Measurements from ENCODE around the gene IL15. TPM values are rescaled to one million over a fixed set of nuclear protein-coding genes. Genes with fewer than 3 reads are reported as not detected.

Gene IL15
- total RNA-seq, 1 experiment from 2014 or later: 2.6 TPM

- ChIA-PET CTCF (interaction anchor here (0.6 to 3.4 kb wide), 6 partner anchors 9 to 404 kb away, joined by 3 to 25 read pairs (median 4); no protein-coding TSS in a partner anchor), POLR2A (no interaction called here)
- TF ChIP-seq HMGA2 (CRISPR knock-in tag; IDR thresholded peaks at IDR 0.05) (no peak), EMX1 (CRISPR knock-in tag; IDR thresholded peaks at IDR 0.05) (no peak), CTCF (IDR thresholded peaks at IDR 0.05) (0 out of 2 replicates have a peak, but pooled peaks have one; percentile 22), ZNF532 (CRISPR knock-in tag; IDR thresholded peaks at IDR 0.05; ENCODE audit: borderline replicate concordance) (no peak), NR3C1 (CRISPR knock-in tag; conservative IDR thresholded peaks at IDR 0.05; ENCODE audit: low read depth) (no peak), ZBTB43 (CRISPR knock-in tag; IDR thresholded peaks at IDR 0.05) (no peak)
- peak; percentile 59 for ATAC-seq
- no peak for DNase-seq (ENCODE audit: low spot score)
- no peaks in the 10 kb centered on the region; the same call in 1 of the 2 replicates for H3K27me3 Mint-ChIP-seq (ENCODE audit: low read depth)
- H3K36me3 Mint-ChIP-seq: no peaks in the 10 kb centered on the region; the same call in 1 of the 2 replicates
- H3K4me3 Mint-ChIP-seq: no peak overlapping the region
- H3K4me1 Mint-ChIP-seq: peaks cover 8% of the 10 kb centered on the region
- H3K27ac Mint-ChIP-seq: no peak overlapping the region
- H3K9me3 Mint-ChIP-seq: peaks cover 15% of the 10 kb centered on the region; the same call in 1 of the 2 replicates
Observed at GRCh38 chr4:141711211-141711610, 74.8 kb downstream of the IL15 start.

GRCh38 chr4:141713185-141713584 lies 76.8 kb downstream of the IL15 start:
- Mint-ChIP-seq H3K27me3 (ENCODE audit: low read depth) (no peaks in the 10 kb centered on the region; the same call in 1 of the 2 replicates), H3K4me1 (peaks cover 8% of the 10 kb centered on the region), H3K4me3 (no peak overlapping the region), H3K27ac (no peak overlapping the region), H3K9me3 (peaks cover 15% of the 10 kb centered on the region), H3K36me3 (peaks cover 9% of the 10 kb centered on the region)
- DNase-seq (ENCODE audit: low spot score) (no peak), ATAC-seq (no peak)
- ChIA-PET CTCF (interaction anchor here (3.4 kb wide), 1 partner anchor 11 kb away, joined by 25 read pairs; no protein-coding TSS in a partner anchor), POLR2A (no interaction called here)
- TF ChIP-seq USF1 (CRISPR knock-in tag; IDR thresholded peaks at IDR 0.05): no peak
- no peak for TF ChIP-seq CREM (CRISPR knock-in tag; IDR thresholded peaks at IDR 0.05)
- TF ChIP-seq ZNF423 (CRISPR knock-in tag; IDR thresholded peaks at IDR 0.05): no peak
- no peak for TF ChIP-seq ZNF232 (CRISPR knock-in tag; IDR thresholded peaks at IDR 0.05)
- no peak for TF ChIP-seq ATF2 (CRISPR knock-in tag; IDR thresholded peaks at IDR 0.05; ENCODE audit: borderline replicate concordance, low read depth)
- no peak for TF ChIP-seq PRDM15 (CRISPR knock-in tag; IDR thresholded peaks at IDR 0.05)
- no peak for TF ChIP-seq MYBL2 (CRISPR knock-in tag; IDR thresholded peaks at IDR 0.05)
- no peak for TF ChIP-seq ZNF121 (CRISPR knock-in tag; IDR thresholded peaks at IDR 0.05)
- TF ChIP-seq FOXK1 (CRISPR knock-in tag; IDR thresholded peaks at IDR 0.05): no peak
- TF ChIP-seq ZNF425 (CRISPR knock-in tag; conservative IDR thresholded peaks at IDR 0.05): no peak
- TF ChIP-seq ZNF263 (CRISPR knock-in tag; IDR thresholded peaks at IDR 0.05; ENCODE audit: low read depth): no peak
- TF ChIP-seq ZBTB43 (CRISPR knock-in tag; IDR thresholded peaks at IDR 0.05): no peak
- no peak for TF ChIP-seq TEAD4 (CRISPR knock-in tag; IDR thresholded peaks at IDR 0.05)
